Measurements from ENCODE around the gene GNPTAB.

GRCh38 chr12:101863981-101864380, 33.2 kb upstream of the GNPTAB start:
- no peak for TF ChIP-seq HMGA1 (CRISPR knock-in tag; conservative IDR thresholded peaks at IDR 0.05)
- no peak for TF ChIP-seq HDAC1 (CRISPR knock-in tag; IDR thresholded peaks at IDR 0.05)
- TF ChIP-seq CBX5 (CRISPR knock-in tag; IDR thresholded peaks at IDR 0.05; ENCODE audit: borderline replicate concordance), result no peak
- TF ChIP-seq CTCF (CRISPR knock-in tag; IDR thresholded peaks at IDR 0.05), result no peak
- TF ChIP-seq DZIP1 (CRISPR knock-in tag; IDR thresholded peaks at IDR 0.05), result no peak
- no peak for TF ChIP-seq EZH2 (conservative IDR thresholded peaks at IDR 0.05; ENCODE audit: low read depth, low read length)
- TF ChIP-seq NAIF1 (CRISPR knock-in tag; IDR thresholded peaks at IDR 0.05; ENCODE audit: borderline replicate concordance), result no peak
- TF ChIP-seq ZFP36 (IDR thresholded peaks at IDR 0.05; ENCODE audit: borderline replicate concordance, low read depth, low read length, partially characterized antibody), result no peak
- no peak for TF ChIP-seq ZNF235 (CRISPR knock-in tag; IDR thresholded peaks at IDR 0.05; ENCODE audit: borderline replicate concordance)
- TF ChIP-seq ZUFSP (CRISPR knock-in tag; IDR thresholded peaks at IDR 0.05; ENCODE audit: borderline replicate concordance), result no peak
